ENCODE data around the gene OSGIN1.

OSGIN1 gene

DNA sequence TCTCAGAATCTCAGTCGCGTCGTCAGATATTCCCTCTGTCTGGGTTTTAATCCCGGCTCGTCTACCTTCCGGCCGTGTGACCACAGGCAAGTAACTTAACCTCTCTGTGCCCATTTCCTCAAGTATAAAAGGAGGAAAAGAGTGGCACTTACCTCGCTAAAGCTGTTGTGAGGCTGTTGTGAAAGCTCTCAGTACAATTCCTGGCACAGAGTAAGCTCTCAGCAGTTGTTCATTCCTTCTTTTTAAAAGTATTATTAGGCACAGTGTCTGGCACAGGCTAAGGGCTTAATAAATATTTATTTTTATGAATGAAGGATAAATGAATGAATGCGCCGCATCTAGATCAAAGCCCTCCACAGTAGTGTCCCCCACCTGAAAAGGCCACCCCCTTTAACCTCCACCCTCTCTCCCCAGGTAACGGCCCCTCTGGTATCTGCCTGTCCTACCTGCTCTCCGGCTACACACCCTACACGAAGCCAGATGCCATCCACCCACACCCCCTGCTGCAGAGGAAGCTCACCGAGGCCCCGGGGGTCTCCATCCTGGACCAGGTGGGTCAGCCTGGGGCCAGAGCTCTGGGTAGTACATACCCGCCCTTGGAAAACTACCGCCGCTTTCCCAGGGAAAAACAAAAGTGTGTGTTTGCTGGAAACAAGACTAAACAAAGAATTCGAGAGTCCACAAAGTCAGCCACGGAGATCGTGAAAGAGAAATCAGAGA is 6.0 kb downstream of the OSGIN1 start:
- no peak for DNase-seq

DNA sequence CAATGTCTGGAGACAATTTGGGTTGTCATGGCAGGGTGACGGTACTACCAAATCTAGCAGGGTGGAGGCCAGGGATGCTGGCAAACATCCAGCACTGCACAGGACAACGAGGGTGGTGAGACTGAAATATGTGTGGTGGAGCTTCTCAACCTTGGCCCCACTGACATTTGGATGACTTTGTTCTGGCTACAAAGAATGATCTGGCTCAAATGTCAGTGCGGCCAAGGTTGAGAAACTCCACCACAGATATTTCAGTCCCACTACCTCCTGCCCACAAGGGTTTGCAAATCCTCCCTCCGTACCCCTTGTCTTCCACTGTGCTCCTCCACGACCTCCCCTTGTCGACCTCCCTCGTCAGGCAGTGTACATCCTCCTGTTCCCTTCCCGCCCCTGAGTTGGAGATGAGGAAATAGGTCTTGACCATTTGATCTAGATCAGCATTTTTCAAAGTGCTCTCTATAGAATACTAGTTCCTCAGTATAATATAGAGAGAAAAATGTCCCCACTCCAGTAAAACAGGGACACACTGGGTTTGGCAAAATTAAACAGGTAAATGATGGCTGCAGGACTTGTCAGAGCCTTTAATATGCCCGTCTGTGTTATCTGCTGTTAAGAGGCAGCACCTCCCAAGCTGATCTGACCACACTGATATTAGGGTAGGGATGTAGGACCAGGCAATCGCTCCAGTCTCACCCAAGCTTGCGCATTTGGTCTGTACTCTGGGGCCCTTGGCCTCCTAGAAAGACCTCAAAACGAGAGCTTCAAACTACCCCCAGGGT is 6.8 kb downstream of the OSGIN1 start:
- no peak for DNase-seq

DNA sequence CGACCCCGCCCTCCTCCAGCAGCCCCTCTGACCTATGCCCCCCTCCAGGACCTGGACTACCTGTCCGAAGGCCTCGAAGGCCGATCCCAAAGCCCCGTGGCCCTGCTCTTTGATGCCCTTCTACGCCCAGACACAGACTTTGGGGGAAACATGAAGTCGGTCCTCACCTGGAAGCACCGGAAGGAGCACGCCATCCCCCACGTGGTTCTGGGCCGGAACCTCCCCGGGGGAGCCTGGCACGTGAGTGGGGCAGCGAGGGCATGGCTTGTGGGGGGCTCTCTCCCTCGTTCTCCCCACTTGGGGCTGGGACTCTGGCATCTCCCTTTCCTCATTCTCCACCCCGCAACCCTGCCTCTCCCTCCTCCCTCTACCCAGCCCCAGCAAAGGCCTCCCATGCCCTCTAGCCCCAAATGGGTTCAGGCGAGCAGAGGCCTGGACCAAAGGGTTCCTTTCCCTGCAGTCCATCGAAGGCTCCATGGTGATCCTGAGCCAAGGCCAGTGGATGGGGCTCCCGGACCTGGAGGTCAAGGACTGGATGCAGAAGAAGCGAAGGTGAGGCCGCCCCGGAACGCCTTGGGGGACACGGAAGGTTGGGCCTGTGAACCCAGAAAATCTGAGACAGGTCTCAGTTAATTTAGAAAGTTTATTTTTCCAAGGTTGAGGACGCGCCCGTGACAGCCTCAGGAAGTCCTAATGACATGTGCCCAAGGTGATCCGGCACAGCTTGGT is 7.6 kb downstream of the OSGIN1 start:
- DNase-seq: no peak

DNA sequence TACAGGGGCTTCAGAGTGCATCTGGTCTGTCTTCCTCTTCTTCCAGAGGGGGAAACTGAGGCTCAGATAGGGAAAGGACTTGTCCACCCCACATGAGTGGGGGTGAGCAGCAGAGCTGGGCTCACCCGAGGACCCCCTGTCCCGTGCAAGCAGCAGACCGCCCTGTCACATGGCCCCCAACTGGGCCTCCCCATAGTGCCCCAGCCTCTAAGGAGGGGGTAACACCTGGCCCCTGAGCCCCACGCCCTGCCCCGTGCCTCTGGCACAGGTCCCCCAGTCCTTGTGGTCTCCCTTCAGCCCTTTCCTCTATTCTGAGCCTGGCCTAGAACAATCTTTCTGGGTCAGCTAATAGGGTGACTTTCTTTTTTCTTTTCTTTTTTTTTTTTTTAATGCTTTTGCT is 8.6 kb downstream of the OSGIN1 start:
- DNase-seq: no peak

DNA sequence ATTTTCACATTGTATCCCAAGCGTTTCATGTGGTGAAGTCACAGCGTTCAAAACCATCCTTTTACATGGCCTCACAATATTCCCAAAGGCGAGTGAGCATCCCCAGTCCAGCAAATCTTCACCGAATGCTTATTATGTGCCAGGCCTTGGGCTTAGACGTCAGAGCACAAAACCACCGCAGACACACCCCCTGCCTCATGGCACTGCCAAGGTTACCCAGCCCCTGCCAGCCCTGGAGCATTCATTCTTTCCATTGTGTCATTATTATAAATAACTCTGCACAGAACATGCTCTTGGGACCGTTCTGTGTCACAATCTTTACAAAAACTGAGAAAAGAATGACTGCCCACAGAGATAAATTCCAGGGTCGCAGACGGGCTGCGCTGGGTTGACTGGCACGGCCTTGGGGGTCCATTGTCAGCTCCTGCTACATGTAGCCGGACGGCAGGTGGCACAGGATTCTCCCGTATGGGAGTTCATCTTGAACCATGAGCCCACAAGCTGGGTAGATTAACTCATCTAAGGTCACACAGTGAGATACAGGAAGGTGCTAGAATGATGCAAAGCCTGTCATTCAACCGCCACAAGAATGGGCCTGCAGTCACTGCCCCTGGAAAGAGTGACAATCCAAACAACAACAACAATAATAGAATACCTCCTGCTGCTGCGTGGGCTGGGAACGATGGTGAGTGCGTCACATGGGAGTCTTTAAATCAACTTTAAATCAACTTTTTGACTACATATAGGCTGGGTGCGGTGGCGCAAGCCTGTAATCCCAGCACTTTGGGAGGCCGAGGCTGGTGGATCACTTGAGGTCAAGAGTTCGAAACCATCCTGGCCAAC is 10.5 kb downstream of the OSGIN1 start:
- DNase-seq: no peak

DNA sequence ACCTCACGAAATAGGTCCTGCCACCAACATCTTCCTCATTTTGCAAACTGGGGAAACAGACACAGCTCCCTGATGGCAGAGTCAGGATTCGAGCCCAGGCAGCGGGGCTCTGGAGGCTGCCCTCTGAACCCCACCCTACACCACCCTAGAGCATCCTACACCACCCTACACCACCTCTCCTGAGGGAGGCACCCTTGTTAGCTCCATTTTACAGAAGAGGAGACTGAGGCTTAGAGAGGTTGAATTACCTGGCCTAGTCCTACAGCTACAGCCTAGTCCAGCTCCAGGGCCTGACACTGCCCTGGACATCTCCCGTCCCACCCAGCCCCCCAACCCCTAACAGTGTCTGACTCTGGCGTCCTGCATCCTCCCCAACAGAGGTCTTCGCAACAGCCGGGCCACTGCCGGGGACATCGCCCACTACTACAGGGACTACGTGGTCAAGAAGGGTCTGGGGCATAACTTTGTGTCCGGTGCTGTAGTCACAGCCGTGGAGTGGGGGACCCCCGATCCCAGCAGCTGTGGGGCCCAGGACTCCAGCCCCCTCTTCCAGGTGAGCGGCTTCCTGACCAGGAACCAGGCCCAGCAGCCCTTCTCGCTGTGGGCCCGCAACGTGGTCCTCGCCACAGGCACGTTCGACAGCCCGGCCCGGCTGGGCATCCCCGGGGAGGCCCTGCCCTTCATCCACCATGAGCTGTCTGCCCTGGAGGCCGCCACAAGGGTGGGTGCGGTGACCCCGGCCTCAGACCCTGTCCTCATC is 11.8 kb downstream of the OSGIN1 start:
- DNase-seq: no peak

DNA sequence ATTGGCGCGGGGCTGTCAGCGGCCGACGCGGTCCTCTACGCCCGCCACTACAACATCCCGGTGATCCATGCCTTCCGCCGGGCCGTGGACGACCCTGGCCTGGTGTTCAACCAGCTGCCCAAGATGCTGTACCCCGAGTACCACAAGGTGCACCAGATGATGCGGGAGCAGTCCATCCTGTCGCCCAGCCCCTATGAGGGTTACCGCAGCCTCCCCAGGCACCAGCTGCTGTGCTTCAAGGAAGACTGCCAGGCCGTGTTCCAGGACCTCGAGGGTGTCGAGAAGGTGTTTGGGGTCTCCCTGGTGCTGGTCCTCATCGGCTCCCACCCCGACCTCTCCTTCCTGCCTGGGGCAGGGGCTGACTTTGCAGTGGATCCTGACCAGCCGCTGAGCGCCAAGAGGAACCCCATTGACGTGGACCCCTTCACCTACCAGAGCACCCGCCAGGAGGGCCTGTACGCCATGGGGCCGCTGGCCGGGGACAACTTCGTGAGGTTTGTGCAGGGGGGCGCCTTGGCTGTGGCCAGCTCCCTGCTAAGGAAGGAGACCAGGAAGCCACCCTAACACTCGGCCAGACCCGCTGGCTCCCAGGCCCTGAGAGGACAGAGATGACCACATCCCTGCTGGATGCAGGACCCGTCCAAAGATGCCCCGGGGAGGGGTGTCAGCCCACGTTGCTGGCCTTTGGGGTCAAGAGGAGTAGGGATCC is 12.6 kb downstream of the OSGIN1 start:
- DNase-seq: no peak

DNA sequence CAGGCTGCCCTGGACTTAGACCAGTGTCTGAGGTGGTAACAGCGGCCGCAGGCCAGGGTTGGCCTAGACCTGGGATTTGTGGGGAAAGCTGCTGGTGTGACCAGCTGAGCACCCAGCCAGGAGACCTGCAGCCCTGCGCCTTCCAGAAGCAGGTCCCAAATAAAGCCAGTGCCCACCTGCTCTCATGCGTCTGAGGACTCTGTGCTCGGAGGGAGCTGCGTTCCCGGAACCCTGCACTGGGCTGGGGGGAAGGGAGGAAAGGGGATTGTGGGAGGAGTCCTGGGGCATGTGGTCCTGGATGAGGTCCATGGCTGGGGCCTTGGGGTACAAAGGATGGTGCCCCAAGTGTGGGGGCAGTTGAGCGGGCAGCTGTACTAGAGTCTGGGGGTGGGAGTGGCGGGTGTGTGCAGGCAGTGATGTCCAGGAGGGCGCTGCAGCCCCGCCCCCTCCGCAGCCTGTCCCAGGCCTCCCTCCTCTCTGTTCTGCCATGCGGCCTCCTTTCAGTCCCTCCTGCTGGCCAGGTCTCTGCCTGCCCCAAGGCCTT is 13.2 kb downstream of the OSGIN1 start:
- no peak for DNase-seq

DNA sequence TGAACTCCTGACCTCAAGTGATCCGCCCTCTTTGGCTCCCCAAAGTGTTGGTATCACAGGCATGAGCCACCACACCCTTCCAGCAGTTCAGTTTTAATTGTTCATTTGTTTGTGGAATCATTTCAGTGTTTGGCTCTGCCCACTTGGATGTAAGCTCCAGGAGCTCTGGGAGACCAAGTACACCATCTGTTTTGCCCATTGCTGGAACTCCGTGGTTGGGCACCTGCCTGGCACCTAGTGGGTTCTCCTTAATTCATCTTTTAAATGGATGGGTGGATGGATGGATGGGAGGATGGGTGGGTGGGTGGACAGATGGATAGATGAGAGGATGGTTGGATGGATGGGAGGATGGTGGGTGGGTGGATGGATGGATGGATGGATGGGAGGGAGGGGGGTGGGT is 14.1 kb downstream of the OSGIN1 start:
- DNase-seq: no peak

DNA sequence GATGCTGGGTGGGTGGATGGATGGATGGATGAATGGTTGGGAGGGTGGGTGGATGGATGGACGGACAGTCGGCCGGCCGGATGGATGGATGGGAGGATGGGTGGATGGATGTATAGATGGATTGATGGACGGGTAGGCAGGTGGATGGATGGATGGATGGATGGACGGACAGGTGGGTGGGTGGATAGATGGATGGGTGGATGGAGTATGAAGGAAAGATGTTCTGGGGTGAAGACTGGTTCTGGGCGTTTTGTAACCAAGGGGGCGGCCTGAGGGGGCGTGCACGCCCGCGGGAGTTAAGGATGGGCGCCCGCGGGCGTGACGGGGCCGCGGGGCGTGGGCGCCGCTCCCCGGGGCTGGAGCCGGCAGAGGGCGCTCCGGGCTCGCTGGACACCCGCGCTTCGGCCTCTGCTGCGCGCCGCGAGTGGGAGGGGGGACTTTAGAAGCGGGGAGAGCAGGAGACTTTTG is 14.8 kb downstream of the OSGIN1 start, which contains the start of gene NECAB2:
TSS of gene NECAB2 (plus strand) at position 407 of the 468 bp plus-strand sequence. CDS start 405 bp downstream, outside the sequence.
- no peak for DNase-seq

DNA sequence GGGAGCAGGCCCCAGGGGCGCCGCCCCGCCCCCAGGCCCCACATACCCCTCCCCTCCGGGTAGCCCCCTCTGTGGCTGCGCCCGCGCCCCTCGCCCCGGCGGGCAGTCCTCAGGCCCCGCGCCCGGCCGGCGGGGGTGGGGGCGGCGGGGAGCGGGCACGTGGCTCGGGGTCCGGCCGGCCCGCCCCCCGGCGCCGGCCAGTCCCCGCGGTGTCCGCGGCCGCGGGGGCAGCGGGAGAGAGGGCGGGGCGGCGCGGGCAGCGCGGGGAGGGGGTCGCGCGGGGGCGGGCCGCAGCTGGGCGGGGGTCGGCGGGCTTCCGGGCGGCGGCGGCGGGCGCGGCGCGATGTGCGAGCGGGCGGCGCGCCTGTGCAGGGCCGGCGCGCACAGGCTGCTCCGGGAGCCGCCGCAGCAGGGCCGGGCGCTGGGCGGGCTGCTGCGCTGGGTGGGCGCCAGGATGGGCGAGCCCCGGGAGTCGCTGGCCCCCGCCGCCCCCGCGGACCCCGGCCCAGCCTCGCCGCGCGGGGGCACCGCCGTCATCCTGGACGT is 15.3 kb downstream of the OSGIN1 start:
- DNase-seq: peak; percentile 44

DNA sequence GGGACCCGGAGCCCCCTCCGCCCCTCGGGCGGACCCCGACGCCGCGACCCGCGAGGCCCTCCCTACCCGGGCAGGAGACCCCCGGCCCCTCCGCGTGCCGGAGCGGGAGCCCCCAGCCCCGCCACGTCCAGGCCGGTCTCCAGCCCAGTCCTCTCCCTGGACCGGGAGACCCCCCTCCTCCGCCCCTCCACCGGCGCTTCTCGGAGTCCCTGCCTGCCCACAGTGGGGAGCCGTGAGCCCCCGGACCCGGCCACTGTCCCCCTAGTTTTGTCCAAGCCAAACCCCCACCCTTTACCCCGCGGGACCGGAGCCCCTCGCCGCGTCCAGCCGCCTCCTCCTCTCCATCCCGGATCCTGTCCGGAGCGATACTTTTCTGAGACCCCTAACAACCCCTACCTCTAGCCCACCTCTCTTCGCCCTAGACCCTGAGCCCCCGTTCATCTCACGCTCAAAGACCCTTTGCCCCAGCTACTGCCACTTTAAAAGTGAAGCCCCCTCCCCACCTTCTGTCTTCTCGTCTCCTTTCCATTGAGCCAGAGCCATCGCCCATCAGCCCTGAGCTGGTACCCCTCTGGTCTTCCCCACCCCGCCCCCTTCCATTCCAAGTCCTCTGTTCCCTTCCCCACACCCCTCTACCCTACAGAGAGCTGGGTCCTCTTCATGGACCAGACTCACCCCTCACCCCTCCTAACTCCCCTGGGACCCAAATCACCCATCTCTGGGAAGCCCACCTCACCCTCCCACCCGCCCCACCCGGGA is 16.0 kb downstream of the OSGIN1 start:
- DNase-seq: no peak

DNA sequence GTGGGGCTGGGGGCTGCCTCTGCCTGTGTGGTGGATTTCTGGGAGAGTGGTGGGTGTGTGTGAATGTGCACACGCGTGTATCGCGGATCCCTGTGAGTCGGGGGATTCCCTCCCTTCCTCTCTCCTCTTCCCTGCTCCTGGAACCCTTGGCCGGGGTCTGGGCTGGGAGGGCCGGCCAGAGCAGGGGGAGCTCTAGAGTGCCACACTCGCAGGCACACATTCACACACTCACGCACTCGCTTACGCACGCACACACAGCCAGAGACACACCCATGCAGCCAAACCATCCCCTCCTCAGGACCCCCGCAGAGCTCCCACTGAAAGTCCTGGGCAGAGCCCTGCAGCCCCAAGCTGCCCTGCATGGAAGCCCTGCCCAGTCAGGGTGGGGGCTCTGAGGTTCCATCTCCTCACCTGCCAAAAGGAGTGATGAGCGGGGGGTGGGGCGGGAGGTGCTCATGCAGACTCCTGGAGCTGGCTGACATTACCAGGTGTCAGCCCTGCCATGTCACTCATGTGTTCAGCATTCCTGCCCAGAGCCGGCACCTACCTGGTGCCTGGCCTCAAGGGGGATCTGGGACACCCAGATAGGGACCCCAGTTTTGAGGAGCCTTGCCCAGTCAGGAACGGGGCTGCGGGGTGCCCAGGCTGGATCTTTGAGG is 16.9 kb downstream of the OSGIN1 start:
- DNase-seq: no peak

DNA sequence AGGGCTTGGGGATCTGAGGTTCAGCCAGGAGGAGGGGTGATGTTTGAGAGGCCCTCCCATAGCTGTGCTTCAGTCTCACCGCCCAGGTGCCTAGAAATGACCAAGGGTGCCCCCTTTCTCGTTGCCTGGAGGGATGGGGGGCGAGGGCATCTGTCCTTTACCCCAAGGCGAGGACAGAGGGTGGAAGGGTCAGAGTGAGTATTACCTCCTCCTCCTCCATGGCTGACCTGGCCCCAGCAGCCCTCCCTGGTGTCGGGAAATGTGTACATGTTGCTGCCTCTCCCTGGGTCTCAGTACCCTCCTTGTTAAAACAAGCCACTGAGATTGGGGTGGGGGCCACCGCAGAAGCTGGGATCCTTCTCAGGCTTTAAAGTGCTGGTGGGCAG is 17.4 kb downstream of the OSGIN1 start:
- DNase-seq: no peak

DNA sequence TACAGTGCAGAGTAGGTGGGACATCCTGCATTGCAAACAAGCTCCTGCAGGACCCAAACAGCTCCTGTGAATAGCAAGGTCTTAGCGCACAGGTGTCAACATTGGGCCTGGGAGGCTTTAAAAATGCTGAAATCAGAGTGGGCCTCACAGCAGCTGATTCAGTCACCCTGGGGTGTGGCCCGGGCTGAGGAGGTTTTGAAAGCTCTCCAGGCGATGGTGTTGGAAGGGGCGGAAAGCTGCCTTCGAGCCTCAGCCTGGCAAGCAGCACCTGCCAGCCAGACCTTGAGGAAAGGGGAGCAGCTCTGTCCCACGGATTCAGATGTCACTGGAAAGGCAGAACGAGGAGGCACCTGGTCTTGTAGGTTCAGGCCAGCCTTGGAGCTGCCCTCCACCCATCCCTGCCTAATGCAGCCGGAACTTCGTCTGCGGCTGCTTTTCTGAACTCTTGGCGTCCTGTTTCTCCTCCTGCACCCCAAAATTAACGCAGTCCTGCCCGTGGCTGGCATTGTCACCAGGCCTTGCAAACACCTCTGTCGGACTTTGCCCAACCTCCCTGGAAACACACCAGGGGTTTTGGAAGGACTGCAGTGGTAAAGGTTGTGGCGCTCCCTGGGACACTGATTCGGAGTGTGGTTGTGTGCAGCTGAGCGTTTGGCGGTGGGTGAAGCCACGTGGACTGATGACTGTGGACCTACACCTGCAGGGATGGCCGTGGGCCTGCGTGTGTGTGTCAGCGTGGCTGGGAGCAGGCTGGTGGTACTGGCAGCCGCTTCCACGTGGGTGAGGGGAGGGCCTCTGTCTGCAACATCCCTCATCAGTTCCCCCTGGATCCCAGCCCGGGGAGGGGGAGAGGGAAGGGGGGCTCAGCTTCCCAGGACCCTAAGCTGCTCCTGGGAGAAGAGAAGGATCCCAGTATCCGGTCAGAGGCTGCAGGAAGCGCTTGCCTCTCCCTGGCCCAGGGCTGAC is 18.4 kb downstream of the OSGIN1 start:
- DNase-seq: no peak

DNA sequence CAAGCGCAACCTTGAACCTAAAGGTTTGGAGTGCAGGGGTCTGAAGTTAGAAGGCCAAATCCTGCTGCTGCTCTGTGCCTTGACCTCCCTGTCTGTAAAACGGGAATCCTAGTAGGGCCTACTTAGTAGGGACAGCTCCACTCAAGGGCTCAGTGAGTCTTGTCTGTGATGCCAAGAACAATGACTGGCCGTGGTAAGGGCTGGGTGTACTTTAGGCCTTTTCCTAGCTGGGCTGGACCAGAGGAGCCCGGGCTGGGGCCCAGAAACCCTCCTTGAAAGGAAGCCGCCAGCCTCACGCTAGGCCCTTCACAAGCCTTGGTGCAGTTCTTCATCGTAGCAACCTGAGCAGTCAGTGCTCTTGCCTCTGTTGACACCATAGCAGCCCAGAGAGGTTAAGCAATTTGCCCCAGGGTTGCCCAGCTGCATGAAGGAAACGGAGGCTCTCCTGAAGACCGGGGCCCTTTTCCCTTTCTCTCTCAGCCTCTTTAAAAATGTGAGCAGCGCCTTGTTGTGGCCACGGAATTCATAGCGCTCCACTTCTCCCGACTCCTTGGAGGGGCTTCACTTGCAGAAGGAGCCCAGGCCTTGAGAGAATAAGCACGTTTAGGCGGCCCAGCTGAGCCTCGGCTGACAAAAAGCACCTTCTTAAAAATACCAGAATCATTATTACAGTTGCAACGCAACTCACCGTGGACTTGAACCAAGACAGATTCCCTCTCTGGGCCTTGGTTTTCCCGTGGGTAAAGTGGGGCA is 19.4 kb downstream of the OSGIN1 start:
- no peak for DNase-seq

DNA sequence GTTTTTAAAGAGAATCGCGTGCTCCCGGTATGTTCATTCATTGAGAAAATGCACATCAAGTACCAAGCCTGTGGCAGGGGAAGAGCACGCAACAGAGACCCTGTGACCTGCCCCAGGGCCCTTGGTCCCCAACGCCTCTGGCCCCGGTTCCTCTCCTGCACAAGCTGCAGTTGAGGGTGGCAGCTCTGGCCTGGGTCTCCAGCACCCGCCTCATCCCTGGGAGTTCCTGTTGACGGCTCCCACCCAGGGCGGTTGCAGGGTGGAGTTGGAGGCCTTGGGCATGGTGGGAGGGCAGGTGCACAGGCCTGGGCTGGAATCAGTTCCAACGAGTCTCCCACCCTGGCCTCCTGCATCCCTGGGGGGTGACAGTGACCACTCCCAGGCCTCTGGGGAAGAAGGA is 20.0 kb downstream of the OSGIN1 start:
- DNase-seq: no peak

All from NCI-H146 (cell line).